GM04503 (cell line): ENCODE data around the gene RABL6.
"Not testable (repeated sequence)": the region's sequence is repeated elsewhere in the genome, so short reads cannot be mapped to it uniquely, and the experiment has no call there.

ENCODE experiments used
- DNase-seq: peaks from one replicate; pipeline ENCODE4 v3.0.0-alpha.2; 2012; ENCODE audit warnings: low read depth

The RABL6 gene

DNA sequence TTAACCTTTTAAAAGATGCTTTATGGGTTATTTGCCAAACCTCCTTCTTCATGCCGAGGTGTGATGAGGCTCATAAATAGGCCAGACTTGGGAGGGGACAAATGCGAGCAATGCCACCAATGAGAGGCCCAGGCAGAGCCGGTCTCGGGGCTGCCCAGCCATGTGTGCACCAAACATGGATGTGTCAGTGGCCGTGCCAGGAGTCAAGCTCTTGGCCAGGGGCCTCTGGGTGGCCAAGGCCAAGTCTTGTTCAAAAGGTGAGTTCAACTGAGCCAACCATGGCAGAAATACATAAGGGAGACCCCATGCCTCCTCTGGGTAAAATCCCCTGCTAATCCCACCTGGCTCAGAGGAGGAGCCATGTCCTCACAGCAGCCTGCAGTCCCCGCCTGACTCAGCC is 32.6 kb upstream of the RABL6 start:
- no peak for DNase-seq

DNA sequence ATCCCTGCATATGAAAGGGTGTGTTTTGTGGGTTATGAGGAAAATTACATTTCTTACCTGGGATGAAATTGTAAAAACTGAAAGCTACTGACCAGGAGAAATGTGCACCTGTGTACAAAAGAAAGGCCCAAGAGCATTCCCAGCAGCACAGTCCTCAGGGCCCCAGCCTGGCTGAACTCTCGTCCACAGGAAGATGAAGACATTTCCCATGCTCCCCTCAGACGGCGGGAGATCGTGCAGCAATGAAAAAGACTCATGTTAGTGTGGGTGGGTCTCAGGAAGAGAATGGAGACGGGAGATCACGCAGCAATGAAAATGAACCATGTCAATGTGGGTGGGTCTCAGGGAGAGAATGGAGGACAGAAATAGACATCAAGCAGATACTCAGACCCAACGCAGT is 30.8 kb upstream of the RABL6 start:
- no peak for DNase-seq

DNA sequence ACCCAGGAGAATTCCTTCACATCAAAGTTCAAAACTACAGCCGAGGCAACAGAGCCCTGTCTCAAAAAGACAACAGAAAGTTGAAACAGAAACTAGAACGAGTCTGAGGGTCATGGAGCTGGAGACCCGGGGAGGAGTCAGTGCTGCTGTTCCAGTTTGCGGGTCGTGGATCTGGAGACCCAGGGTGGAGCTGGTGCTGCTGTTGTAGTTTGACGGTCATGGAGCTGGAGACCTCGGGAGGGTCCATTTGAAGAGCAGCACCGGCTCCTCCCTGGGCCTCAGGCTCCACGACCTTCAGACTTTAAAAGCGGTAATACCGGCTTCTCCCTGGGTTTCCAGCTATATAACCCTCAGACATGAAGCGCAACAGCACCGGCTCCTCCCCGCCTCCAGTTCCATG is 30.4 kb upstream of the RABL6 start:
- no peak for DNase-seq

DNA sequence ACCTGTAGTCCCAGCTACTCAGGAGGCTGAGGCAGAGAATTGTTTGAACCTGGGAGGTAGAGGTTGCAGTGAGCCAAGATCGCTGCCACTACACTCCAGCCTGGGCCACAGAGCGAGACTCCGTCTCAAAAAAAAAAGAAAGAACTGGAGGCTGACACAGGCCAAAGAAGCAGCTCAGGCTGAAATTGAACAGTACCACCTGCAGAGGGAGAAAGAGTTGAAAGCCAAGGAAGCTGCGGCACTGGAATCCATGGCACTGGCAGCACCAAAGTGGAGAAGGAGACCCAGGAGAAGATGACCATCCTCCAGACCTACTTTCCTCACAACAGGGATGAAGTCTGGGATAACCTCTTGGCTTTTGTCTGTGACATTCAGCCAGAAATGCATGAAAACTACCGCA is 27.9 kb upstream of the RABL6 start:
- DNase-seq, result no peak

DNA sequence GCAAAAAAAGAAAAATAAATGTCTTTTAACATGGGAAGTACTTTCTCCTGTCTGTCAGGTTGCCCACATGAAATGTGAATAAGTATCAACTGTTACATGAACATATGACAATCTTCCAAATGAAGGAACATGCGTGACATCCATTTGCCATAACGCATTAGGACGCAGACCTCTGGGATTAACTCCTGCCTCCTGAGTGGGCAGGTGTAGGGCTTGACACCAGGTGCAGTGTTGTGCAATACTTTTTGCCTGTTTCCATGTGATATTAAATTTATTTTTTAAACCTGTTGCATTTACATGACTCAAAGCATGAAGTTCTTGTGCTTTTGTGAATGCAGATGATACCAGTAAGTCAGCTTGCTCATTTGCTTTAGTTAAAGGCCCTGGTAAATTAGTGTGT is 25.3 kb upstream of the RABL6 start:
- DNase-seq, result no peak

DNA sequence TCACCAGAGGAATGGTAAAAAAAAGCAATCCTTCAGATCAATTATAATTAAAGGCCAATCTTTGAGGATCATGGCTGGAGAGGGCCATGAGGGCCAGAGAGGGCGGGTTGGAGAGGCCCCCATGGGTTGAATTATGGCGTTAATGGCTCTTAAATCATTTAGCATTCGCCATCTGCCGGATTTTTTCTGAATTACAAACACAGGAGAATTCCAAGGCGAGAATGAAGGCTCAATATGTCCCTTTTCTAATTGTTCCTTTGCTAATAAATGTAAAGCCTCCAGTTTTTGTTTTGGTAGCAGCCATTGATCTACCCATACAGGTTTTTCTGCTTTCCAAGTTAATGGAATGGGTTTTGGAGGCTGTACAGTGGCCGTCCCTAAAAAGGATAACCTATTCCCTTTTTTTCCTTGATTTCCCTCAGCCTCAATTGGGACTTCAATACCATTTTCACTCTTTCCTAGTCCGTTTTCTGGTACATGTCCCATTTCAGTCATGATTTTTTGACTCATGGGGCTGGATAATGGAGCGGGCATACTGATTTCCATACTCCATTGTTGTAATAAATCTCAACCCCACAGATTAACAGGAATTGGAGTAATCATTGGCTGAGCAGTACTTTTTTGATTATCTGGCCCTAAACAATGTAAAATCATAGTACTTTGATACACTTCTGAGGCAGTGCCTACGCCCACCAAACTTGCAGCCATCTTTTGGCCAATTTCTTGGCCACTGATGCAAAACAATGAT is 23.3 kb upstream of the RABL6 start:
- no peak for DNase-seq

DNA sequence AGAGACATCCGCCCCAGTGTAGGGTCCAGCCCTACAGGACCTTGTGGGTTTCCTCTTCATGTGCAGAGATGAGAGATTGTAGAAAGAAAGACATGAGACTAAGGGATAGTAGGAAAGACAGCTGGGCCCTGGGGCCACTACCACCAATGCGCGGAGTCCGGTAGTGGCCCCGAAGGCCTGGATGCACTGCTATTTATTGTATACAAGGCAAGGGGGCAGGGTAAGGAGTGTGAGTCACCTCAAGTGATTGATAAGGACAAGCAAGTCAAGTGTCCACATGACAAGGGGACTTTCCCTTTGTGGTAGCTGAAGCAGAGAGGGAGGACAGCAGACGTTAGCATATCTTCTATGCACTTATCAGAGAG is 22.8 kb upstream of the RABL6 start:
- no peak for DNase-seq

DNA sequence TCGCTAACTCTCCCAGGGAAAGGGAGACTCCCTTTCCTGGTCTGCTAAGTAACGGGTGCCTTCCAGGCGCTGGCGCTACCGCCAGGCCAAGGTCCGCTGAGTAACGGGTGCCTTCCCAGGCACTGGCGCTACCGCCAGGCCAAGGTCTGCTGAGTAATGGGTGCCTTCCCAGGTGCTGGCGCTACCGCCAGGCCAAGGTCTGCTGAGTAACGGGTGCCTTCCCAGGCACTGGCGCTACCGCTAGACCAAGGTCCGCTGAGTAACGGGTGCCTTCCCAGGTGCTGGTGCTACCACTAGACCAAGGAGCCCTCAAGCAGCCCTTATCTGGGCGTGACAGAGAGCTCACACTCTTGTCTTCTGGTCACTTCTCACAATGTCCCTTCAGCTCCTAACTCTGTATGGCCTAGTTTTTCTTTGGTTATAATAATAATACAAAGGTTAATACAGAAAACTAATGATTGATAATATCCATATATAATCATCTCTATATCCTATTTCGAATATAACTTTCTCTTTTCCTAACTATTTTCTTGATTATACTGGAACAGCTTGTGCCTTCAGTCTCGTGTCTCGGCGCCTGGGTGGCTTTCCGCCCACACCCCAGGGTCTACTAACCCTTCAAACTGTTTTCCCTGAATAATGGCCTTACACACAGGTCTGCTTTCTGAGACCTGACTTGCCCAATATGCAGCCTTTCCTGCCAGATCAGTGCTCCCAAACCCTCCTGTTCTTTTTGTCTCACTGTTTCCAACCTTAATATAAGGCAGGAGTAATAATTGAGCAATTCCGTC is 22.0 kb upstream of the RABL6 start:
- DNase-seq, result not testable (repeated sequence)

DNA sequence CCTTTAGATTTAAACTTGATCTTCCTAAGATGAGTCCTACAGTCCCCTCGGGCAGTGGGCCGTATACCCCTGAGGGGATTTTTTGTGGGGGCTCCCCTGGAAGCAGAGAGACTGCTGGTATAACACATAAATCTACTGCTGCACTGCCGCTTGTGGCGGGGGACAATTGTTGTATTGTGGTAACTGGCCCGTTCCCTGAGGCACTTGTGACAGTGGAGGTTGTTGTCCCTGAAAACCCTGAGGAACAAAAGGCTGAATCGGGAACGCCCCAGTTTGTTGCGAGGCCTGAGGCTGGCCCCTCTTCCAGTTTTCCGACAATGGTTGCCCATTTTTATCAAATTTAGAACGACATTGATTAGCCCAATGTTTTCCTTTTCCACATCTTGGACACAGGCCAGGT is 21.3 kb upstream of the RABL6 start:
- no peak for DNase-seq

DNA sequence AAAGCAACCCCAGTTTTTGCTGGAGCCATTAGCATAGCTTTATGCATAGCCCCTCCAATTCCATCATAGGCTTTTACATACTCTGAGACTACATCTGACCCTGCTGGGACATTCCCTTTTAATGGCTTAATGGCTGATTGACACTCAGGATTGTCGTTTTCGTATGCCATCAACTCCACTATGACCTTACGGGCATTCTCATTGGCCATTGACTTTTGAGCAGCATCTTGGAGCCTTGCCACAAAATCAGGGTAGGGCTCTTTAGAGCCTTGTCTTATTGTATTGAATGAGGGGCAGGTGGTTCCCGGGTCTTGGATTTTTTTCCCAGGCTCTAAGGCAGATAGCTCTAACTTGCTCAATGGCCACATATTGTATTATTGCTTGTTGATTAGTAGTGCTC is 20.8 kb upstream of the RABL6 start:
- DNase-seq, result not testable (repeated sequence)

DNA sequence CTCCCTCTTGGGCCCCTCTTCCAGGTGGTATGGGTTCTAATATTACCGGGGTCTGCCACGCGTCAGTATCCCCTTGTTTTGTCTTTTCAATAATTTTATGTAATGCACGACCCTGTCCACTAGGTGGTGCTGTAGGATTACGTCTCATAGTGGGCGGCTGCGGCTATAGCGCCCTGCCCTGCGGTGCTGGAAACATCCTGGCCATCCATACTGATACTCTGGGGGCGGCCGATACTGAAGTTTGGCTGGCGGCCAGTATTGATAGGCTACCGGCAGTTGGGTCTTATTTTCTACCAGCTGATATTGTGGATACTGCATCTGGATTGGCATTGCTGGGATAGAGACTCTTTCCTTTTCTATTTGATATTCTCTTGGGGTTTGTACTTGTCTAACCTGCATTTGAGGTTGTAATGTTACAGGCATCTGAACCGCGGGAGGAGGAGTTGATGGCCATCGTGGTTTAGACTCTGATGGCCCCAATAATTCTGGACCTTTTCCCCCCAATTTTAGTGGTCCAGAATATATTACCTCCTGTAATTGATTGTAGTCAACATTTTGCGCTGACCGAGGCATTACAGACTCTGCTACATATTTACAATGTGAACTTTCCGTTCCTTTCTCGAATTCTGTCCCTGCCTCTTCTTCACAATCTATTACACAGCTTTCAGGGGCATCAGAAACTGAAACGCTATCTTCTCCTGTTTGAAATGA is 19.9 kb upstream of the RABL6 start:
- no peak for DNase-seq

DNA sequence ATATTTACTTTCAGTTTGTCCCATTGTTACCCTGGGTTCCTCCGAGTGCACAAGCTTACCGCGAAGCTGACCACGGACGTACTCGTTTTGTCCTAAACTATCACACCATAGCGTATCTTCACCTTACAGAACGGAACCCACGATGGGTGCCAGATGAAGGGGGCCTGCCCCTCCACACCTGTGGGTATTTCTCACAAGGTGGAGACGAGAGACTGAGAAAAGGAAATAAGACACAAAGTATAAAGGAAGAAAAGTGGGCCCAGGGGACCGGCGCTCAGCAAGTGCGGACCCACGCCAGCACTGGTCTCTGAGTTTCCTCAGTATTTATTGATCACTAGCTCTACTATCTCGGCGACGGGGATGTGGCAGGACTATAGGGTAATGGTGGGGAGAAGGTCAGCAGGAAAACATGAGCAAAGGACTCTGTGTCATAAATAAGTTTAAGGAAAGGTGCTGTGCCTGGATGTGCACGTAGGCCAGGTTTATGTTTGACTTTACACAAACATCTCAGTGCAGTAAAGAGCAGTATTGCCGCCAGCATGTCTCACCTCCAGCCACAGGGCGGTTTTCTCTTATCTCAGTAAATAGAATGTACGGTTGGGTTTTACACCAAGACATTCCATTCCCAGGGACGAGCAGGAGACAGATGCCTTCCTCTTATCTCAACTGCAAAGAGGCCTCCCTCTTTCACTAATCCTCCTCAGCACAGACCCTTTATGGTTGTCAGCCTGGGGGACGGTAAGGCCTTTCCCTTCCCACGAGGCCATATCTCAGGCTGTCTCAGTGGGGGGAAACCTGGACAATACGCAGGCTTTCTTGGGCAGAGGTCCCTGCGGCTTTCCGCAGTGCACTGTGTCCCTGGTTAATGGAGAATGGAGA is 18.9 kb upstream of the RABL6 start:
- not testable (repeated sequence) for DNase-seq

DNA sequence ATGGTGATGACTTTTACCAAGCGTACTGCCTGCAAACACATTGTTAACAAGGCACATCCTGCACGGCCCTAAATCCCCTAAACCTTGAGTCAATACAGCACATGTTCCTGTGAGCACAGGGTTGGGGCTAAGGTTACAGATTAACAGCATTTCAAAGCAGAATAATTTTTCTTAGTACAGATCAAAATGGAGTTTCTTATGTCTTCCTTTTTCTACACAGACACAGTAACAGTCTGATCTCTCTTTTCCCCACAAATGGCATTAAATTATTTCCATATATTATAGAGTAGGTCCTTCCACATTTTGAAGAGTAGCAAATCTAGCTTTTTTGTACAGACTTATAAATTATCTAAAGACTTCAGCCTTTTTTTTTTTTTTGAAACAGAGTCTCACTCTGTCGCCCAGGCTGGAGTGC is 18.2 kb upstream of the RABL6 start:
- DNase-seq, result no peak

DNA sequence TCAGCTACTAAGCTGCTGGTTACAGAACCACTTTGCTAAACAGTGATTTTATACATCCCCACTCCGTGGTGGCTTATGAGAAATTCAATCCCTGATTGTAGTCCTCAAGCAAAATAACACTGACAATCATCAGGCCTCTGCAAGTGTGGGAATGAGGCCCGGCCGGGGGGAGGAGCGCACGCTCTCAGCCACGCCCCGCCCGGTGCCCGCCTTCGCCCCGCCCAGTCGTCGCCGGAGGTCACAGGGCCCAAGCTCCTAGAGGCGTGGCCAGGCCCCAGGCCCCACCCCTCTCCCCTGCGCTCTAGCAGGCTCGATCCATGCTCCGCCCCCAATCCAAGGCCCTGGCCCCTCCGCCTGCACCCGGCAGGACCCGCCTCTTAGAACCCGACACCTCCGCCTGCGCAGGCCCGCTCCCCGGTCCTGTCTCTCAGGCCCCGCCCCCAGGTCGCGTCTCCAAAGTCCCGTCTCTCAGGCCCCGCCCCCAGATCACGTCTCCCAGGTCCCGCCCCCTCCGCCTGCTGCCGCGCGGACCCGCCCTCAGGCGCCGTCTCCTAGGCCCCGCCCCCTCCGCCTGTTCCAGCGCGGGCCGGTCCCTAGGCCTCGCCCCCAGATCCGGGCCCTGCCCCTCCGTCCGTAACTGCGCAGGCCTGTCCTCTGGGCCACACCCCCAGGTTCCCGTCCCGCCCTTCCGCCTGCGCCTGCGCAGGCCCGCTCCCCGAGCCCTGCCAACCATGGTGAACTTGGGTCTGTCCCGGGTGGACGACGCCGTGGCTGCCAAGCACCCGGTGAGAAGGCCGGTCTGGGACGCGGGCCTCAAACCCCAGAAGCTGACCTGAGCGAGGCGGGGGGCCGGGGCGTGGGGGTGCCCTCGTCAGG is 16.9 kb upstream of the RABL6 start, which contains the start of gene TMEM141:
Gene TMEM141 (plus strand): TSS at position 705 of the 876 bp plus-strand sequence. CDS start 27 bp downstream, at position 732.
- peak; percentile 82 for DNase-seq

DNA sequence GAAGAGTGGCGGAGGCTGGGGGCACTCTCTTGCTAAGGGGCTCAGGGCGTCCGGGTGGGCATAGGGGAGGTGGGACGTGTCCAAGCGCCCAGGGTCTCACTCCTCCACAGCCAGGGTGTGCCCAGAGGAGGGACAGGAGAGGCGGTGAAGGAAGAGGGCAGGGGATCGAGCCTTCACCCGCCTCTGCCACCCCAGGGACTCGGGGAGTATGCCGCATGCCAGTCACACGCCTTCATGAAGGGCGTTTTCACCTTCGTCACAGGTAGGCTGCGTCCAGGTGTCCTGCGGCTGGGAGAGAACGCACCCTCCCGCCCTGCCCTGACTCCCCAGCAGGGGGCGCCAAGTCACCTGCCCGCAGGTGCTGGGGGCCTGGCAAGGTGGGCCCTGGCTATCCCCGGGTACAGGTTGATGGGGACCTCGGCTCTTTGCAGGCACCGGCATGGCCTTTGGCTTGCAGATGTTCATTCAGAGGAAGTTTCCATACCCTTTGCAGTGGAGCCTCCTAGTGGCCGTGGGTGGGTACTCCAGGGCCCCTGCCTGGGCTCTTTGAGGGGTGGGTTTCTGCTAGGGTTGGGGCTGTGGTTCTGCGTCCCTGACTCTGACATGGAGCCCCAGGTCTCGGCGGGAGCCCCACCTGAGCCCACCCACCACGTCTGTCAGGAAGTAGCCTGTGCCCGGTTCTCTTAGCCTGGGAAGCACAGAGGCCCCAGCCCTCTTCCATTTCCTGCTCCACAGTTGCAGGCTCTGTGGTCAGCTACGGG is 16.1 kb upstream of the RABL6 start:
- DNase-seq, result no peak

DNA sequence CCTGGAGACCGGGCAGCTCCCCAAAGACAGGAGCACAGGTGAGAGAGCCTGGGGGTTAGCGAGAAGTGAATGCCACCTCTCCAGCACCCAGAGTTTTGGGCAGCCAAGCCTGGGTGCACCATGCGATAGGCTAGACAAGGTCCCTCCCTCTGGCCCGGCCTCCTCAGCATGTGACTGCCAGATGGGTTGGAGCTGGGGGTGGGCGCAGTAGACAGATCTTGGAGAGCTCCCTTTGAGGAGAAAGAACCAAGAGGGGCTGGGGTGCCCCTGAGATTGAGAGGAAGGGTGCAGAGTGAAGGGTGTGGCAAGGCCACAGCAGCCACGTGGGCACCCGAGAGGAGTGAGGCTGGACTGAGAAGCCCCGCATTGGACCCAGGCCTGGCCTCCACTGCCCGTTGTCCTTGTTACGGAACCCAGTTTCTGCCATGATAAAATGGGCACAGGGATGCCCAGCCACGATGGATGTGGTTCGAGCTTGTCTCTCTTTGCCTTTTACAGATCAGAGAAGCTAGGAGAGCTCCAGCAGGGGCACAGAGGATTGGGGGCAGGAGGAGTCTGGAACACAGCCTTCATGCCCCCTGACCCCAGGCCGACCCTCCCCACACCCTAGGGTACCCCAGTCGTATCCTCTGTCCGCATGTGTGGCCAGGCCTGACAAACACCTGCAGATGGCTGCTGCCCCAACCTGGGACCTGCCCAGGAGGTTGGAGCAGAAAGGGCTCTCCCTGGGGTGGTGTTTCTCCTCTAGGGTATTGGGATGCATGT is 15.2 kb upstream of the RABL6 start:
- no peak for DNase-seq

DNA sequence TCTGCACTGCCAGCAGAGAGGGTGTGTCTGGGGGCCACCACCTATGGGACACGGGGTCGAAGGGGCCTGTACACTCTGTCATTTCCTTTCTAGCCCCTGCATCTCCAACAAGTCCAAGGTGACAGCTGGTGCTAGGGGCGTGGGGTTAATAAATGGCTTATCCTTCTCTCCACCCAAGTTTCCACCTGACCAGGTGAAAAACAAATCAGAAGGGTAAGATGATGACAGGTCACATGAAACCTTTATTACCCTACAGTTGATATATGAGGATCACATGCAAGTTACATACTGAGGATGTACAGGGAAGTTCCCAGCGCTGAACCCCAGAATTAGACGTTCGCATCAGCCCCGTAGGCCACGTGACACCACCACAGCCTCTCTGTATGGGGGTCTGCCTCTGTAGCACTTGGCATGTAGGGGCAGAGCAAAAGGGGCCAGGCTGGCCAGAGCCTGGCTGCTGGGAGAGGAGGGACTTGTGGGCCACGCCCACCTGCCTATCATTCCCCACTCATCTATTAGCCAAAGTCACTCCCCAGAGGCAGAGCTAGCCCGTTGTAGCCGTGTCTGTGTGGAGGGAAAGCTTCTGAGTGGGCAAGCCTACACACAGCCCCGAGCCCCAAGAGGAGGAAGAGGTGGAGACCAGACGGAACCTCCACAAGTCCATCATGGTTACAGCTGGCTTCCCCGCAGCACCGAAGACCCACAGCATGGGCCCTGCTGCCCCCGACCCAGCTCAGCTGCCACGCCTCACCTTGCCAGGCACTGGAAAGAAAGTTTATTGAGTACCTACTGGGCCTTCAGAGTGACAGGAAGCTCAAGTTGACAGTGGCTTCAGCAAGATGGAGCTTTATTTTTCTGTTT is 14.4 kb upstream of the RABL6 start:
- no peak for DNase-seq

DNA sequence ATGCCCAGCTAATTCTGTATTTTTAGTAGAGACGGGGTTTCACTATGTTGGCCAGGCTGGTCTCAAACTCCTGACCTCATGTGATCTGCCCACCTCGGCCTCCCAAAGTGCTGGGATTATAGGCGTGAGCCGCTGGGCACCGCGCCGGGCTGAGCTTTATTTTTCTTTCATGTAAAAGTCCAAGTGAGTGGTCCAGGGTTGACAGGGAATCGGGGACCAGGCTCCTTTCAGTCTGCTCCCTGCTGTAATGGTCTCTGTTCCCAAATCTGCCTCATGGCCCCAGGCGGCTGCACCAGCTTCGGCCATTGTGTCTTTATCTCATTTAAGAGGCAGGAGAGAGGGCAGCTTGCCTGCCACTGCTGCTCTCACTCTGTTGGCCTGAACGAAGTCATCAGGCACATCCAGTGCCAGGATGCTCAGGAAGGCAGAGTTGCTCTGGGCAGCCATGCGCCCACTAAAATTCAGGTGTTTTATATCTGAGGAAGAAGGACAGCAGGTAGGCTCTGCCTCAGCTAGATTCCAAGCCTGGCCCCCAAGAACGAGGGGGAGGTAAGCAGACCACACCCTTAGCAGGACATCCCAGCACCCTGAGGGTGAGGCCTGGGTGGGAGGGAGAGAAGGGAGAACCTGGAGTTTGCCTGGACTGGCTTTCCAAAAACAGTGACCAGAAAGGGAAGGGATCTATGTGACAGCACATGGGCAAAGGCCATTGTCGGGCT is 13.3 kb upstream of the RABL6 start:
- DNase-seq, result no peak
